A172 (cell line): ENCODE measurements around the gene STX18. TPM values are rescaled to one million over a fixed set of nuclear protein-coding genes. Genes with fewer than 3 reads are reported as not detected.
A peak's percentile ranks its signal among the peaks of the same experiment; 100 is the strongest.

Experiments
- DNase-seq: peaks from one replicate; pipeline ENCODE4 v3.0.0-alpha.2; 2015; ENCODE audit warnings: low spot score
- total RNA-seq: library from RNA; depleted of rRNA; stranded (reverse); fragments of >200 nt; shearing (Covaris generic); gene quantifications from 2 replicates; pipeline ENCODE4 v1.2.3, GENCODE V29; 2014; rRNA removed

STX18 gene
- total RNA-seq, 1 experiment from 2014 or later, result 43.8 TPM

- DNase-seq, result peak; percentile 19
These were observed 157.0 kb downstream of the STX18 start for GRCh38 chr4:4384837-4385236.

GRCh38 chr4:4383085-4383484 lies 158.8 kb downstream of the STX18 start:
- DNase-seq, result no peak

GRCh38 chr4:4379540-4380087 lies 162.2 kb downstream of the STX18 start:
- DNase-seq, result no peak

GRCh38 chr4:4377732-4378460 lies 164.0 kb downstream of the STX18 start:
- no peak for DNase-seq

- DNase-seq, result no peak
These were observed 164.7 kb downstream of the STX18 start for GRCh38 chr4:4377191-4377590.

- no peak for DNase-seq
These were observed 165.8 kb downstream of the STX18 start for GRCh38 chr4:4376074-4376473.

GRCh38 chr4:4374388-4375098 lies 167.3 kb downstream of the STX18 start:
- DNase-seq, result no peak

Other genes with a start within 250 kb of the STX18 start
- 7.0 and 9.2 TPM in 2 replicates for gene NSG1, start 154.9 kb downstream of the STX18 start, total RNA-seq